ENCODE data around the gene GSG1L. TPM values are rescaled to one million over a fixed set of nuclear protein-coding genes. Genes with fewer than 3 reads are reported as not detected.
A peak's percentile ranks its signal among the peaks of the same experiment; 100 is the strongest.

Gene GSG1L
- total RNA-seq, 1 donor from 2014 or later, result not detected

- Histone ChIP-seq H3K4me3 (no peak overlapping the region), H3K27ac (no peak overlapping the region), H3K9me3 (peaks cover 0 to 7% of the 10 kb centered on the region in 2 donors), H3K27me3 (no peaks in the 10 kb centered on the region), H3K4me1 (no peaks in the 10 kb centered on the region), H3K36me3 (no peaks in the 10 kb centered on the region)
- DNase-seq (ENCODE audit: low spot score in 2 of 2), result no peak
- intact Hi-C loops (cut with DNase I), result no loop called here
- TF ChIP-seq CTCF (IDR thresholded peaks at IDR 0.05), result no peak
Measured at GRCh38 chr16:28052274-28053128, 11.0 kb downstream of the GSG1L start.

- TF ChIP-seq CTCF (IDR thresholded peaks at IDR 0.05), result no peak
- intact Hi-C loops (cut with DNase I), result no loop called here
- H3K27me3 ChIP-seq, result no peaks in the 10 kb centered on the region
Measured at GRCh38 chr16:28051486-28051885, 12.0 kb downstream of the GSG1L start.

GRCh38 chr16:28042811-28043210 is 20.7 kb downstream of the GSG1L start:
- peak overlapping the region; percentile 90 to 93 for H3K27ac ChIP-seq
- peak overlapping the region; percentile 19 to 26 for H3K4me3 ChIP-seq
- intact Hi-C loops (cut with DNase I), result loop anchor here (1.0 kb wide), 1 partner anchor 18 kb away; no protein-coding TSS in a partner anchor
- peak in 1 of 3 experiments; percentile 12 for TF ChIP-seq CTCF (IDR thresholded peaks at IDR 0.05)
- peaks cover 0 to 2% of the 10 kb centered on the region in 2 donors for H3K4me1 ChIP-seq
- no peaks in the 10 kb centered on the region for H3K36me3 ChIP-seq
- DNase-seq (ENCODE audit: low spot score in 2 of 2), result no peak
- H3K27me3 ChIP-seq, result no peaks in the 10 kb centered on the region
- H3K9me3 ChIP-seq, result no peaks in the 10 kb centered on the region

More at GRCh38 chr16:28051486-28051885, 12.0 kb downstream of the GSG1L start:
- Histone ChIP-seq H3K9me3 (peaks cover 0 to 7% of the 10 kb centered on the region in 2 donors), H3K4me1 (no peaks in the 10 kb centered on the region), H3K27ac (no peak overlapping the region), H3K4me3 (no peak overlapping the region), H3K36me3 (no peaks in the 10 kb centered on the region)
- DNase-seq (ENCODE audit: low spot score in 2 of 2), result no peak

- no peaks in the 10 kb centered on the region for H3K36me3 ChIP-seq
- no peaks in the 10 kb centered on the region for H3K9me3 ChIP-seq
- no peak for DNase-seq (ENCODE audit: low spot score in 2 of 2)
- H3K4me1 ChIP-seq, result peaks cover 0 to 2% of the 10 kb centered on the region in 2 donors
- H3K27ac ChIP-seq, result peak overlapping the region in 1 of 2 donors; percentile 93
- no peaks in the 10 kb centered on the region for H3K27me3 ChIP-seq
- intact Hi-C loops (cut with DNase I), result no loop called here
- no peak overlapping the region for H3K4me3 ChIP-seq
- no peak for TF ChIP-seq CTCF (IDR thresholded peaks at IDR 0.05)
Measured at GRCh38 chr16:28041615-28042014, 21.9 kb downstream of the GSG1L start.

- Histone ChIP-seq H3K36me3 (no peaks in the 10 kb centered on the region), H3K4me1 (peaks cover 0 to 2% of the 10 kb centered on the region in 2 donors), H3K27ac (no peak overlapping the region), H3K9me3 (no peaks in the 10 kb centered on the region), H3K4me3 (no peak overlapping the region), H3K27me3 (no peaks in the 10 kb centered on the region)
- DNase-seq (ENCODE audit: low spot score in 2 of 2), result no peak
- TF ChIP-seq CTCF (IDR thresholded peaks at IDR 0.05), result no peak
- intact Hi-C loops (cut with DNase I), result no loop called here
Measured at GRCh38 chr16:28040039-28040438, 23.5 kb downstream of the GSG1L start.
